ENCODE measurements around the gene CCDC154.
"Not testable (repeated sequence)": the region's sequence is repeated elsewhere in the genome, so short reads cannot be mapped to it uniquely, and the experiment has no call there.

CCDC154 gene

DNA sequence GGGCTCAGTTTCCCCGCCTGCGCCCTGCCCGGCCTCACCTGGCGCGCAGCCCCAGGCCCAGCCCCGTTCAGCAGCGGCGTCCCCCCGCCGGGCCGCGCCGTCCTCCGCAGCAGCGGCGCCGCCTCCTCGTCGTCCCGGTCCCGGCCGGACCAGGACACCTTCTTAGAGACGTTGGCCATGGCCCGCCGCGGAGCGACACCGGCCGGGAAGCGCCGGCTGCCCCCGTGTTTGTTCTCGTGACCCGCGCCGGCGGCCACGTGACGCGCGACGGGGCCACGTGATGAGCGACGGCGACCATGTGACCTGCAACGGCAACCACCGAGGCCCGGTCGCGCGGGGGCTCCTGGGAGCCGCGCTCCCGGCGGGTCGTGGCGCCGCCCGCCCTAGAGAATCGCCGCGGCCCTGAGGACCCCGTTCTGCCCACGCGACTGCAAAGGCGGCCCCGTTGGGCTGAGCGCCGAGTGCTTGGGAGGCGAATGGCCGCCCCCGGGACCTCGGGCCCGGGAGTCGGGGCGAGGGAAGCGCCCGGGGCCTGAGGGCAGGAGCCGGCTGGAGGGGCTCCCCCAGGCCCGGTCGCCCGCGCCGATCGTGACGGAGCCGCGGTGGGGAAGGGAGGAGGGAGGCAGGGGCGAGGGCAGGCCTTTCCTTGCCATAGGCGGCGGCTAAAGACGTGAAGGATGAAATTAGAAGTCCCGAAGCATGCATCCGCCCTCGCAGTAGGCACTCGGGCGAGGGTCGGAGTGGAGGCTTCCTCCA is 30.6 kb upstream of the CCDC154 start, which contains the start of gene CLCN7:
Gene CLCN7 (minus strand): TSS at position 233 of the 756 bp plus-strand sequence. CDS start 54 bp downstream, at position 179.
- peak; percentile 17 to 92 (median 80) for DNase-seq

DNA sequence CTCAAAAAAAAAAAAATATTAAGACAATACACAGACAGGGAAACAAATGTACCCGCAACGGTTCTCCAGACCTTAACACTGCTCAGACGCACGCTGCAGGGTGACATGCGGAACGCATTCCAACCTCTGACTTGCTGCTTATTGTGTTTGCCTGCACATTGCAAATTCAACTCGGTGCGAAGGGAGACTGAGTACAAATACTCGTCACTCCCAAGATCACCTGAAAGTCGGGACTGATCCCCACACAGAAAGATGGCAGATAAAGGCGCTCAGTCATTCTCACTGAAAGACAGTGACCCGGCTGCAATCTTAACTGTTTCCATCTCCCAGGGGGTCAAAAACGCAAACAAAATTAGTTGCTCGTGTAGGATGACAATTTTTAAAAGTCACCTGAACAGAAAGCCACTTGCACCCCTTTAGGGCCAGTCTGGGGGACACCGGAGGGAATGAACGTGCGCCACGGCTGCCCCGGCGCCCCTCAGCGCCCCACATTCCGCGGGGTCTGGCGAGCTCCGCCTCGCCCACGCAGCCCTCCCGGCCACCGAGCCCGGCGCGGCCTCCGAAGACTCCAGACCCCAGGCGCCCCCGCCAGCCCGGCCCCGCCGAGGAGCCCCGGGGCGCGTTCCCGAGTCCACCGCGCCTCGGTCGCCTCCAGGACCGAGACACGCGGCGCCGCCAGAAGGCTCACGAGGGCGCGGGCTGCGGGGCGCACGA is 29.9 kb upstream of the CCDC154 start:
- peak in 1 of 56 donors; percentile 52 for DNase-seq

DNA sequence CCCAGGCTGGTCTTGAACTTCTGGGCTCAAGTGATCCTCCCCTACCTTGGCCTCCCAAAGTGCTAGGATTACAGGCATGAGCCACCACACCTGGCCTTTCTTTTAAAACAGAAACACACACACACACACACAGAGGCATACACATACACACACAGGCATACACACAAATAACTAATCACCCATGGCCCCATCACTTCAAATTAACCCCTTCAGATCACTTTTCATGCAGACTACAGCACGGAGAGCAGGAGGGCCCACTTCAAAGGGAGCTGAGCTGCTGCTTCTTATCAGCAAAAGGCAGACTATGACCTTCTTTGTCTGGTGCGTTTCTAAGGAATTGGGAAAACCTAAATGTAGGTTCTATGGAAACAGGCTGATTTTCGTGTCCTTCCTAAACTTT is 28.6 kb upstream of the CCDC154 start:
- no peak for DNase-seq

GRCh38 chr16:1471569-1472194 is 27.3 kb upstream of the CCDC154 start:
- no peak for DNase-seq

GRCh38 chr16:1470481-1471251 is 26.3 kb upstream of the CCDC154 start:
- DNase-seq, result no peak

DNA sequence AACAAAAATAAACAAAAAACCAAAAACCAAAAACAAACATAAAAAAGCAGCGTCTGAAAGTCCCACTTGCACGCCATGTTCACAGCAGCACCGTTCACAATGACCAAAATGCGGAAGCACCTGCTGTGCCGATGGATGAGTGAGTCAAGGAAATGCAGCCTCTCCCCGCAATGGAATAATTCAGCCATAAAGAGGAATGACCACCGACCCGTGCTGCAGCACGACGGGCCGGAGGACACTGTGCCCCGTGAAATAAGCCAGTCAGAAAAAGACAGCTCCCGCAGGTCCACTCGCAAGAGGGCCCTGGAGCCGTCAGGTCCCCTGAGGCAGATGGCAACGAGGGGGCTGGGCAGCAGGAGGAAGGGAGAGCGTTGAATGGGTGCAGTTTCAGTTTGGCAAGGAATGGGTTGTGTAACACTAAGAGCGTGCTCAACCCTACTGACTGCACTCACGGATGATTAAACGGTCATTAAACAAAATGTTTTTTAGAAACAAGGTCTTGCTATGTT is 25.4 kb upstream of the CCDC154 start:
- no peak for DNase-seq

- DNase-seq, result not testable (repeated sequence)
These were observed 24.8 kb upstream of the CCDC154 start for GRCh38 chr16:1469141-1469540.

GRCh38 chr16:1468426-1468810 is 24.1 kb upstream of the CCDC154 start:
- no peak for DNase-seq

GRCh38 chr16:1466968-1467521 is 22.7 kb upstream of the CCDC154 start:
- no peak for DNase-seq

DNA sequence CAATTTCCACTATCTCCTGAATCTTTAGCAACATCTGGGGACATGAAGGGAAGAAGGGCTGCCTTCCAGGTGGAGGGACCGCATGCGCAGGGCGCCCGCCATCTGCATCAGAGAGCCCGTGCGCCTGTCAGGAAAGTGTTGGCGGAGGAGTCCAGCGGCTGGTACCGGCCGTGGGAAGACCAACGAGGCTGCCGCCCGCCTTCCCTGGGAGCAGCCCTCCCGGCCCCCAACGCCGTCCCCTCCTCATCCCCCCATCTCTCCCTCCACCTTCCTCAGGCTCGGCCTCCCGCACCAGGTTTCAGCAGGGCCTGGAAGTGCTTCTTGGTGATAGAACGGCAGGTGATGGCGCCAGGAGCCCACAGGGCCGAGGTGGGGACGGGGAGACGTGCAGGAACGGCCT is 21.7 kb upstream of the CCDC154 start:
- DNase-seq, result no peak

GRCh38 chr16:1465567-1465915 is 21.2 kb upstream of the CCDC154 start:
- DNase-seq, result no peak

GRCh38 chr16:1464894-1465566 is 20.7 kb upstream of the CCDC154 start:
- no peak for DNase-seq

GRCh38 chr16:1464196-1464893 is 20.0 kb upstream of the CCDC154 start:
- DNase-seq, result no peak

DNA sequence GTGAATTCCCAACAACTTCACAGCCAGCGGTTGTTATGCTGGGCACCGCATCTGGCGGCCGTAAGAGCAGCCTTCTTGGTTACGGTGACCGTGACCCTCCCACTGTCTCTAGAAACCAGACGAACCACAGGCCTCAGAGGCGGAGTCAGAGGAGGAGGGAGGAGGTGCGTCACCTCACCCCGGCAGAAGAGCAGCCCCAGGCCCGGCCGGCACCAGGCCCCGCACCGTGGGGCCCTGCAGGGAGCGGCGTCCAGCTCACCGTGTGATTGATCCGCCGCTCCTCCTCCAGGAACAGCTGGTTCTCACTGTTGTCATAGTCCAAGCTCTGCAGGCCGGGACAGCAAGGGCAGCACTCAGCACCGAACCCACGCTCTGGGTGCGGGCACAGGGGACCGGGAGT is 16.8 kb upstream of the CCDC154 start:
- no peak for DNase-seq

- no peak for DNase-seq
These were observed 16.3 kb upstream of the CCDC154 start for GRCh38 chr16:1460602-1461138.

DNA sequence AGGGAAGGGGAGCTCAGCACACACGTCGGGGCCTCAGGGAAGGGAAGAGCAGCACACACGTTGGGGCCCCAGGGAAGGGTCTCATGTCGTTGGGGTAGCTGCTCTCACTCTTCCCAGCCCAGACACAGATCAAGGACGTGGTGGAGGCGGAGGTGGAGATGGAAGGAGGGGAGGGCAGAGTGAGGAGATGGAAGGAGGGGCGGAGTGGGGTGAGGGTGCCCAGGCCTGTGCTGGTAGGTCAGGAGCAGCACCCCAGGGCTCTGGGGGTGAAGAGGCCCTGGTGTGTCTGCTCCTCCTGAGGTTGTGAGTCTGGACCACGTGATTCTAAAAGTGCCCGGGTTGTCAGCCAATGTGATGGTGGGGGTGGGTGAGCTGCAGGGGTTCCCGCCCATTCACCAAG is 15.6 kb upstream of the CCDC154 start:
- no peak for DNase-seq

- no peak for DNase-seq
These were observed 14.6 kb upstream of the CCDC154 start for GRCh38 chr16:1458977-1459341.

DNA sequence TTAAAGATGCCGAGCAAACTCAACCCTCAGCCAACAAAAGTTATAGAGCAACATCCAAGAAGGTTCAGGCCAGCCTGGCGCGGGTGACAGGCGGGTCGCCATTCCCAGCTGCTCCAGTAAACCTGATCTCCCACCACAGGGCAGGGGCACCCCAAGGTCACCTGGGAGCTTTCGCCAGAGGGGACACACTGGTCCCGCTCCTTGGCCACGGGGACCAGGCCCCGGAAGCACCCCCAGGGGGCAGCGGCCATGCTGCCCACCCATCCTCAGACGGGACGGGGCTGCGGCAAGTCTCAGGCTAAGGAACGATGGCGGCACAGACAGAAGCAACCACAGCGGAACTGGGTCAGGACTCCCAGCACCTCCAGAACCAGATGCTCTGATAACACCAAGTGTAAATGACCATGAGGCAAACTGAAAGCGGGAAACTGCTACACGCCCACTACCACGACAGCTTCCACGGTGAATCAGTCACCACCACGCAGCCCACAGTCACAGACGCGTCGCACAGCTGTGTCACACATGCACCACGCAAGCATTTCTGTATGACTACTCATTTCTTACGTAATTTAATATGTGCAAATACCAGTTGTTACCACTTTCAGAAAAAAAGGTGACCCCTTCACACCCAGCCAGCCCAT is 14.1 kb upstream of the CCDC154 start:
- peak in 2 of 56 donors; percentile 2 to 8 for DNase-seq

Measured in amygdala (tissue), 56 donors.